ENCODE measurements around the gene KCNIP3. TPM values are rescaled to one million over a fixed set of nuclear protein-coding genes. Genes with fewer than 3 reads are reported as not detected.
A peak's percentile ranks its signal among the peaks of the same experiment; 100 is the strongest.

KCNIP3 gene
- total RNA-seq, 1 experiment from 2014 or later = 4.5 TPM

DNA sequence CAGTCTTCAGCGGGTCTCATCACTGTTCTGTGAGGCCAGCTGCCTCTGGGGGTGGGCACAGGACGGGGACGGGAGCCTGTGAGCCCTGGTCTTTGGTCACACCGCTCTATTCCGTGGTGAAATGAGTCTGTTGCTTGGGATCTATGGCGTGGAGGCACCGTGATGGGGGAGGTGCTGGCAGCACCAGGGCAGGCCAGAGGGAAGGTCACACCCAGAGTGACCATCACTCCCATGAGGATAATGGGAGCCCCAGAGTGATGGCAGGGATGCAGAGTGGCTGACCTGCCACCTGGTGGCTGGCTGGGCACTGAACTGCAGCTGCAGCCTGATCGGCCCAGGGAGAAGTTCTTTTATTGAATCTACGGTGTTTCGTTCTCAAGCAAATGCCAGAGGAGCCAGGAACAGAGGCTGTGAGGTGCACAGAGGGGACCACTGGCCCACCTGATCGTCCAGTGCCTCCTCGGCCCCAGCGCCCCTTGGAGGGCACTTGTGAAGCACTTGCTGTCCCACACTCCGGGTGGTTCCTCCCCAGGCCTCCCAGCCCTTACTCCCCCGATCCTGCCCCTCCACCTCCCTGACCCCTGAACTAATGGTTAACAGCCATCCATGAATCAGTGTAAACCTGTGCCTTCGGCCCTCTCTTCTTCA is 17.9 kb downstream of the KCNIP3 start:
- Histone ChIP-seq H3K36me3 (ENCODE audit: low read depth) (no peaks in the 10 kb centered on the region), H3K9me3 (ENCODE audit: insufficient read depth, low read depth) (no peaks in the 10 kb centered on the region), H3K79me2 (ENCODE audit: low read depth) (peaks cover 8% of the 10 kb centered on the region; the same call in 1 of the 2 replicates), H2AFZ (no peak overlapping the region), H3K27me3 (ENCODE audit: insufficient read depth, low read depth) (no peaks in the 10 kb centered on the region), H3K4me3 (no peak overlapping the region), H3K27ac (peak overlapping the region; percentile 88), H3K4me1 (replicated peaks; ENCODE audit: insufficient read depth) (peaks cover 78% of the 10 kb centered on the region), H4K20me1 (ENCODE audit: insufficient read depth) (no peaks in the 10 kb centered on the region), H3K4me2 (peak overlapping the region; percentile 83), H3F3A (ENCODE audit: insufficient read depth, low read depth) (peaks cover 36% of the 10 kb centered on the region), H3K9me2 (ENCODE audit: insufficient read depth) (no peaks in the 10 kb centered on the region)
- CTCF ChIA-PET = interaction anchor here (0.6 to 3.0 kb wide), 2 partner anchors 27 to 83 kb away, joined by 12 to 14 read pairs; no protein-coding TSS in a partner anchor
- peak; percentile 70 for DNase-seq
- intact Hi-C loops (cut with micrococcal nuclease; ENCODE audit: unreplicated experiment) = loop anchor here (1.0 to 2.0 kb wide), 3 partner anchors 41 to 88 kb away; partner anchors contain the start of genes FAHD2A and PROM2
- POLR2A ChIA-PET (ENCODE audit: unreplicated experiment) = no interaction called here
- no TSS peak for BruUV-seq (replicated peaks)
- TF ChIP-seq EZH2 (IDR thresholded peaks at IDR 0.05; ENCODE audit: low read depth) = no peak
- TF ChIP-seq, protein P1, sequence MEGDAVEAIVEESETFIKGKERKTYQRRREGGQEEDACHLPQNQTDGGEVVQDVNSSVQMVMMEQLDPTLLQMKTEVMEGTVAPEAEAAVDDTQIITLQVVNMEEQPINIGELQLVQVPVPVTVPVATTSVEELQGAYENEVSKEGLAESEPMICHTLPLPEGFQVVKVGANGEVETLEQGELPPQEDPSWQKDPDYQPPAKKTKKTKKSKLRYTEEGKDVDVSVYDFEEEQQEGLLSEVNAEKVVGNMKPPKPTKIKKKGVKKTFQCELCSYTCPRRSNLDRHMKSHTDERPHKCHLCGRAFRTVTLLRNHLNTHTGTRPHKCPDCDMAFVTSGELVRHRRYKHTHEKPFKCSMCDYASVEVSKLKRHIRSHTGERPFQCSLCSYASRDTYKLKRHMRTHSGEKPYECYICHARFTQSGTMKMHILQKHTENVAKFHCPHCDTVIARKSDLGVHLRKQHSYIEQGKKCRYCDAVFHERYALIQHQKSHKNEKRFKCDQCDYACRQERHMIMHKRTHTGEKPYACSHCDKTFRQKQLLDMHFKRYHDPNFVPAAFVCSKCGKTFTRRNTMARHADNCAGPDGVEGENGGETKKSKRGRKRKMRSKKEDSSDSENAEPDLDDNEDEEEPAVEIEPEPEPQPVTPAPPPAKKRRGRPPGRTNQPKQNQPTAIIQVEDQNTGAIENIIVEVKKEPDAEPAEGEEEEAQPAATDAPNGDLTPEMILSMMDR (conservative IDR thresholded peaks at IDR 0.05) = peak; percentile 94

DNA sequence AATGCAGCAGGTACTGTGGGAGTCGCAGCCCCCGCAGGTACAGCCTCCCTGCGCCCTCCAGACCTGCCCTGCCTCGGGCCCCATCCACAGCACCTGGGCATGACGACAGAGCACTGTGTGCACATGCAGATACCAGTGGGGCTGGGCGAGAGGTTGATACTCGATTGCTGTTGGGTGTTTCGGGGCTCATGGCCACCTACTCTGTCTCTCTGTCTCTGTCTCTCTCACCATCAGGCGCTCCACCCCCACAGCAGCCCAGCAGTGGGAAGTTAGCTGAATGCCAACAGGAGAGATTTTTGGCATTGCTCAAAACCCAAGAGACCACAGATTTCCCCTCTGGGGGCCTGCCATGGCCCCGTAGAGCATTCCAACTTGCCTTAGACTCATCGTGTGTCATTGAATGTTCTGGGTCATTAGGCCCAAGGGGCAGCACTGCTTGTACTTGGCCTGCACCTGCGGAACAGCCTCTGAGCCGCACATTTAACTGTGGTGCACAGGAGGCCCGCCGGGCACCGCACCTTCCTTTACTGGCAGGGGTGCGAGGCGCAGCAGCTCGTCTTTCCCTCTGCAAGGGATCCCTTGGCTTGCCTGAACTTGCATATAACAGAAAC is 18.8 kb downstream of the KCNIP3 start:
- BruUV-seq (replicated peaks) = no TSS peak
- no peaks in the 10 kb centered on the region for H4K20me1 ChIP-seq (ENCODE audit: insufficient read depth)
- H3F3A ChIP-seq (ENCODE audit: insufficient read depth, low read depth) = peaks cover 36% of the 10 kb centered on the region
- intact Hi-C loops (cut with micrococcal nuclease; ENCODE audit: unreplicated experiment) = loop anchor here (1.0 to 2.0 kb wide), 3 partner anchors 42 to 87 kb away; partner anchors contain the start of genes FAHD2A and PROM2
- TF ChIP-seq, protein P1 (conservative IDR thresholded peaks at IDR 0.05) = no peak
- TF ChIP-seq EZH2 (IDR thresholded peaks at IDR 0.05; ENCODE audit: low read depth) = no peak
- H3K27me3 ChIP-seq (ENCODE audit: insufficient read depth, low read depth) = no peaks in the 10 kb centered on the region
- peak overlapping the region; percentile 83 for H3K4me2 ChIP-seq
- H3K36me3 ChIP-seq (ENCODE audit: low read depth) = no peaks in the 10 kb centered on the region
- no peaks in the 10 kb centered on the region for H3K9me3 ChIP-seq (ENCODE audit: insufficient read depth, low read depth)
- H3K79me2 ChIP-seq (ENCODE audit: low read depth) = peaks cover 8% of the 10 kb centered on the region; the same call in 1 of the 2 replicates
- H2AFZ ChIP-seq = no peak overlapping the region
- H3K27ac ChIP-seq = peak overlapping the region; percentile 88
- H3K4me3 ChIP-seq = no peak overlapping the region
- peak; percentile 61 to 98 for DNase-seq
- no peaks in the 10 kb centered on the region for H3K9me2 ChIP-seq (ENCODE audit: insufficient read depth)
- CTCF ChIA-PET = interaction anchor here (0.5 to 3.0 kb wide), 3 partner anchors 28 to 214 kb away, joined by 7 to 14 read pairs (median 12); no protein-coding TSS in a partner anchor
- H3K4me1 ChIP-seq (replicated peaks; ENCODE audit: insufficient read depth) = peaks cover 82% of the 10 kb centered on the region
- POLR2A ChIA-PET (ENCODE audit: unreplicated experiment) = no interaction called here

DNA sequence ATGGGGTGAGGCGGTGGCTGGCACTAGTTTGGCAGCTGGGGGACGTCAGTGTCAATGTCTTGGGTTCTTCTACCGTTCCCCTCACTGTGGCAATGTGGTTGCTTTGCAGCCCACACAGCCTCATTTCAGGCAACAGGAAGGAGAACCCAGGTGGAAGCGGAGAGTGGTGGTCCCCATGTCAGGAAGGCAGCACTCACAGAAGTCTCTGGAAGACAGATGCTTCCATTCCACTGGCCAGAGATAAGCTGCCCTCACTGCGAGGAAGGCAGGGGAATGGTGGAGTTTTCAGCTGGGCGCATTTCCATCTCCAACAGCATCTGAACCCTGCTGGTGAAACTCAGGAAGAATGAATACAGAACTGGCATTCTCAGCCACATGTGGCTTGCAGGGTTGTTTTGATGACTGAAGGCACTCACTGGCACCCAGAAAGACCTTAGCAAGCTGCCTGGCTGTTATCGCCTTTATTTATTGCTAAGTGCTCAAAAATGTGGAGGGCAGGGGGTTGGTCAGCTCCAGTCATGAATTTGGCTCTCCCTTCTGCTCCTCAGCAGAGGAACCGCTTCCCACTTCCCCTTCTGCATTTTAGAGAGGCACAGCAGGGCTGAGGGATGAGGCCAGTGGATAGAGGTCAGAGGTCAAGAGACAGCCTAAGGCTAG is 19.4 kb downstream of the KCNIP3 start:
- Histone ChIP-seq H2AFZ (no peak overlapping the region; the same call in 1 of the 2 replicates), H3K27ac (peak overlapping the region; percentile 88), H4K20me1 (ENCODE audit: insufficient read depth) (no peaks in the 10 kb centered on the region), H3K4me1 (replicated peaks; ENCODE audit: insufficient read depth) (peaks cover 82% of the 10 kb centered on the region), H3K4me3 (peak overlapping the region; percentile 46; the same call in 1 of the 2 replicates), H3K9me2 (ENCODE audit: insufficient read depth) (no peaks in the 10 kb centered on the region), H3K27me3 (ENCODE audit: insufficient read depth, low read depth) (no peaks in the 10 kb centered on the region), H3K36me3 (ENCODE audit: low read depth) (no peaks in the 10 kb centered on the region), H3K4me2 (peak overlapping the region; percentile 83), H3F3A (ENCODE audit: insufficient read depth, low read depth) (peaks cover 36% of the 10 kb centered on the region), H3K9me3 (ENCODE audit: insufficient read depth, low read depth) (no peaks in the 10 kb centered on the region), H3K79me2 (ENCODE audit: low read depth) (peaks cover 8% of the 10 kb centered on the region; the same call in 1 of the 2 replicates)
- BruUV-seq (replicated peaks) = no TSS peak
- intact Hi-C loops (cut with micrococcal nuclease; ENCODE audit: unreplicated experiment) = no loop called here
- peak in 1 of 2 experiments; percentile 93 for DNase-seq
- TF ChIP-seq EZH2 (IDR thresholded peaks at IDR 0.05; ENCODE audit: low read depth) = no peak
- TF ChIP-seq, protein P1 (conservative IDR thresholded peaks at IDR 0.05) = 0 out of 2 replicates have a peak, but pooled peaks have one; percentile 38
- ChIA-PET CTCF (interaction anchor here (0.5 to 3.0 kb wide), 2 partner anchors 84 to 215 kb away, joined by 7 to 14 read pairs; no protein-coding TSS in a partner anchor), POLR2A (ENCODE audit: unreplicated experiment) (no interaction called here)
